ENCODE results near the gene PARP8. TPM values are rescaled to one million over a fixed set of nuclear protein-coding genes. Genes with fewer than 3 reads are reported as not detected.

Gene PARP8
- total and polyA plus RNA-seq, 2 of the 8 experiments (the other 6 are each of a cell fraction or from before 2014, with no cell fraction given), result 16.6 to 30.6 TPM

- Histone ChIP-seq H2BK20ac (ENCODE audit: low read length) (no peak overlapping the region), H3K56ac (replicated peaks; ENCODE audit: insufficient read length, low read depth, low read length) (no peak overlapping the region), H2BK5ac (ENCODE audit: low read depth, low read length) (no peak overlapping the region), H4K8ac (ENCODE audit: extremely low read depth, insufficient read depth, low read length) (no peak overlapping the region), H4K5ac (ENCODE audit: insufficient read length, low read depth, low read length) (no peak overlapping the region), H4K20me1 (replicated peaks in 1 of 2; ENCODE audit: control insufficient read depth in 1 of 2, insufficient read depth in 2 of 2, low read length in 2 of 2) (no peaks in the 10 kb centered on the region), H3K9me3 (ENCODE audit: insufficient read depth in 2 of 2, low read depth in 1 of 2, low read length in 1 of 2) (no peaks in the 10 kb centered on the region), H2AK5ac (ENCODE audit: low read depth, low read length) (no peak overlapping the region), H3K79me2 (ENCODE audit: control insufficient read depth in 1 of 2, insufficient read depth in 2 of 2, low read length in 2 of 2) (peaks cover 0 to 94% of the 10 kb centered on the region in 2 experiments; a peak in 2 of 4 replicates), H3K14ac (ENCODE audit: insufficient read length) (no peak overlapping the region), H4K91ac (replicated peaks; ENCODE audit: insufficient read length, low read length) (no peak overlapping the region), H3K4me1 (replicated peaks in 1 of 4; ENCODE audit: control insufficient read depth in 3 of 4, insufficient read depth in 4 of 4, low read length in 3 of 4) (peaks cover 0 to 4% (median 2%) of the 10 kb centered on the region in 4 experiments; a peak in 2 of 7 replicates), H3K23ac (ENCODE audit: insufficient read length) (no peak overlapping the region), H3K36me3 (ENCODE audit: control insufficient read depth in 2 of 4, insufficient read depth in 4 of 4, low read length in 3 of 4) (no peaks in the 10 kb centered on the region), H2BK15ac (ENCODE audit: low read length) (no peak overlapping the region), H3K79me1 (ENCODE audit: low read depth, low read length) (no peaks in the 10 kb centered on the region; the same call in 1 of the 2 replicates), H2AFZ (ENCODE audit: low read length) (no peak overlapping the region), H3K27me3 (replicated peaks in 1 of 4; ENCODE audit: control insufficient read depth in 3 of 4, extremely low read depth in 1 of 4, insufficient read depth in 3 of 4, low read length in 3 of 4) (no peaks in the 10 kb centered on the region), H3K23me2 (ENCODE audit: low read depth, low read length) (no peaks in the 10 kb centered on the region), H3K18ac (ENCODE audit: extremely low read depth, low read length) (no peak overlapping the region), H3K4me3 (ENCODE audit: extremely low read depth in 1 of 4, insufficient read depth in 2 of 4, low read depth in 3 of 4, low read length in 4 of 4) (no peak overlapping the region), H3K4ac (replicated peaks; ENCODE audit: insufficient read length, low read depth, low read length) (no peak overlapping the region), H3K9ac (replicated peaks in 1 of 4; ENCODE audit: extremely low read depth in 1 of 4, low read depth in 3 of 4, low read length in 3 of 4) (no peak overlapping the region), H2BK12ac (ENCODE audit: low read depth, low read length) (no peak overlapping the region), H3K4me2 (ENCODE audit: insufficient read depth in 1 of 2, low read depth in 2 of 2, low read length in 2 of 2) (no peak overlapping the region), H2BK120ac (replicated peaks; ENCODE audit: low read depth, low read length) (no peak overlapping the region), H3K27ac (ENCODE audit: low read depth, low read length) (no peak overlapping the region)
- TF ChIP-seq SAP30 (IDR thresholded peaks at IDR 0.05; ENCODE audit: insufficient read depth, insufficient replicate concordance, low read length), result no peak
- TF ChIP-seq SP4 (IDR thresholded peaks at IDR 0.05; ENCODE audit: low read length), result no peak
- TF ChIP-seq CTCF (IDR thresholded peaks at IDR 0.05; ENCODE audit: control extremely low read depth in 1 of 3, insufficient read depth in 1 of 3, low read depth in 1 of 3, low read length in 3 of 3), result no peak
- no peak for TF ChIP-seq ASH2L (IDR thresholded peaks at IDR 0.05; ENCODE audit: low read length)
- no peak for TF ChIP-seq POLR2A (IDR thresholded peaks at IDR 0.05; ENCODE audit: control extremely low read depth in 1 of 2, low read depth in 2 of 2, low read length in 2 of 2)
- TF ChIP-seq RAD21 (IDR thresholded peaks at IDR 0.05 in 1 of 2, conservative IDR thresholded peaks at IDR 0.05 in 1 of 2; ENCODE audit: low read depth in 2 of 2, low read length in 2 of 2), result no peak
- FAIRE-seq (no peak), DNase-seq (ENCODE audit: low read depth in 1 of 2, low spot score in 2 of 2) (no peak)
- POLR2A ChIA-PET (ENCODE audit: partially characterized antibody), result no interaction called here
- 70% methylated on average over 1 of the region's 1 CpG; no CpG with 5 or more reads in 1 of the 2 experiments for WGBS, 2 experiments (ENCODE audit: extremely low coverage in 1 of 2, insufficient coverage in 1 of 2, insufficient read length in 1 of 2, insufficient replicate concordance in 2 of 2, low coverage in 1 of 2, low lambda C conversion rate in 2 of 2, missing lambda C conversion rate in 1 of 2)
- CTCF ChIA-PET (ENCODE audit: partially characterized antibody), result no interaction called here
Measured at GRCh38 chr5:50709471-50709870, 43.0 kb downstream of the PARP8 start.

All from H1 (cell line).